Spleen (tissue), 11 donors: ENCODE data around the gene TERF2IP. TPM values are rescaled to one million over a fixed set of nuclear protein-coding genes. Genes with fewer than 3 reads are reported as not detected.

ENCODE experiments used
- DNase-seq: peaks from one replicate; pipeline ENCODE4 v3.0.0-alpha.2; 2020
- H3K27ac ChIP-seq, 8 donors: fragments of 200-600 bp; sonication (generic) in 7 of 8; 1 replicate in 4 of 8; 2 replicates in 4 of 8; pipeline versions ENCODE4 v1.5.0 to v1.8.0; 2016 to 2021; ENCODE audit warnings: inconsistent platforms in 4 of 8, mild to moderate bottlenecking in 4 of 8, moderate library complexity in 1 of 8
- H3K27me3 ChIP-seq, 7 donors: fragments of 200-600 bp; sonication (generic) in 6 of 7; replicated peaks in 1 of 7; 1 replicate in 4 of 7; 2 replicates in 3 of 7; pipeline versions ENCODE4 v1.5.0 to v1.8.0; 2016 to 2021; ENCODE audit warnings: inconsistent platforms in 3 of 7, mild to moderate bottlenecking in 1 of 7
- H3K36me3 ChIP-seq, 6 donors: fragments of 200-600 bp; sonication (generic) in 5 of 6; 1 replicate in 4 of 6; 2 replicates in 2 of 6; pipeline versions ENCODE4 v1.5.0 to v1.8.0; 2016 to 2021; ENCODE audit warnings: inconsistent platforms in 2 of 6
- H3K4me1 ChIP-seq, 6 donors: fragments of 200-600 bp; sonication (generic) in 5 of 6; 1 replicate in 3 of 6; 2 replicates in 3 of 6; pipeline versions ENCODE4 v1.5.0 to v1.8.0; 2016 to 2021; ENCODE audit warnings: inconsistent platforms in 3 of 6
- H3K4me3 ChIP-seq, 8 donors: fragments of 200-600 bp; sonication (generic) in 7 of 8; 1 replicate in 4 of 8; 2 replicates in 4 of 8; pipeline versions ENCODE4 v1.5.0 to v1.8.0; 2016 to 2021; ENCODE audit warnings: inconsistent platforms in 4 of 8, mild to moderate bottlenecking in 4 of 8, moderate library complexity in 2 of 8
- H3K9me3 ChIP-seq, 8 donors: fragments of 200-600 bp; sonication (generic) in 7 of 8; 1 replicate in 4 of 8; 2 replicates in 4 of 8; pipeline versions ENCODE4 v1.5.0 to v1.8.0; 2016 to 2021; ENCODE audit warnings: inconsistent platforms in 4 of 8
- POLR2A ChIP-seq, 3 donors: fragments of 450-650 bp; IDR thresholded peaks; one replicate each; pipeline ENCODE4 v1.5.1; 2017; ENCODE audit warnings: antibody characterized with exemption in 3 of 3, mild to moderate bottlenecking in 1 of 3
- POLR2AphosphoS5 ChIP-seq, 3 donors: sonication (generic); formaldehyde crosslinking; IDR thresholded peaks; one replicate each; pipeline ENCODE4 v1.5.1; 2017; ENCODE audit warnings: antibody characterized with exemption in 3 of 3
- WGBS, 5 donors: extraction: QIAGEN DNeasy Blood & Tissue Kit in 3 of 5; methylation state at CpG; one replicate each; pipeline versions ENCODE4 v1.1.5 to v1.1.7; 2013 to 2018; 5-methylcytosine and 5-hydroxymethylcytosine counted together
- intact Hi-C: fragments of 100-400 bp; cut with DNase I; formaldehyde crosslinking; loops from one replicate; pipeline ENCODE4 v1.15.0; 2023; ENCODE audit warnings: low total_unique reads
- polyA plus RNA-seq, 3 donors: library from polyadenylated mRNA; stranded (reverse); fragments of 200-250 nt; gene quantifications; one replicate each; pipeline ENCODE4 v1.2.1, GENCODE V29; 2013
- total RNA-seq, 7 donors: library from RNA; depleted of rRNA in 3 of 7; stranded (reverse); fragments of >200 nt in 3 of 7; fragmentation: NEBNext Ultra II Directional in 4 of 7; extraction: Animal tissue kit (Norgen Biotek cat#: 25700) in 4 of 7; gene quantifications; one replicate each; pipeline versions ENCODE4 v1.1.0 to v1.2.1, GENCODE V29; 2016 to 2021
- TF ChIP-seq, protein P1 (sequence below), 11 experiments: fragments of 200-600 bp in 7 of 11; fragments of 450-650 bp in 4 of 11; sonication (generic) in 4 of 11; IDR thresholded peaks in 8 of 11; conservative IDR thresholded peaks in 3 of 11; 1 replicate in 7 of 11; 2 replicates in 4 of 11; pipeline versions ENCODE4 v1.4.0 to v1.8.0; 2016 to 2021; ENCODE audit warnings: antibody characterized with exemption in 11 of 11, inconsistent platforms in 4 of 11, mild to moderate bottlenecking in 1 of 11
- donor health status: healthy with polysubstance abuse.
- donor health status: DM: no; HTN: no; CAD: no; lungs with moderate emphysema.
- donor health status: DM: no; HTN: no; CAD: no.
- donor health status: Bipolar disorder and iron deficiency.
- donor health status: healthy.
- donor health status: DM: no; HTN: no; CAD: no.
- donor health status: DM: yes; HTN: yes; CAD: no.

Gene TERF2IP
- total and polyA plus RNA-seq, 10 donors: 42.8 to 90.1 (median 73.0) TPM

DNA sequence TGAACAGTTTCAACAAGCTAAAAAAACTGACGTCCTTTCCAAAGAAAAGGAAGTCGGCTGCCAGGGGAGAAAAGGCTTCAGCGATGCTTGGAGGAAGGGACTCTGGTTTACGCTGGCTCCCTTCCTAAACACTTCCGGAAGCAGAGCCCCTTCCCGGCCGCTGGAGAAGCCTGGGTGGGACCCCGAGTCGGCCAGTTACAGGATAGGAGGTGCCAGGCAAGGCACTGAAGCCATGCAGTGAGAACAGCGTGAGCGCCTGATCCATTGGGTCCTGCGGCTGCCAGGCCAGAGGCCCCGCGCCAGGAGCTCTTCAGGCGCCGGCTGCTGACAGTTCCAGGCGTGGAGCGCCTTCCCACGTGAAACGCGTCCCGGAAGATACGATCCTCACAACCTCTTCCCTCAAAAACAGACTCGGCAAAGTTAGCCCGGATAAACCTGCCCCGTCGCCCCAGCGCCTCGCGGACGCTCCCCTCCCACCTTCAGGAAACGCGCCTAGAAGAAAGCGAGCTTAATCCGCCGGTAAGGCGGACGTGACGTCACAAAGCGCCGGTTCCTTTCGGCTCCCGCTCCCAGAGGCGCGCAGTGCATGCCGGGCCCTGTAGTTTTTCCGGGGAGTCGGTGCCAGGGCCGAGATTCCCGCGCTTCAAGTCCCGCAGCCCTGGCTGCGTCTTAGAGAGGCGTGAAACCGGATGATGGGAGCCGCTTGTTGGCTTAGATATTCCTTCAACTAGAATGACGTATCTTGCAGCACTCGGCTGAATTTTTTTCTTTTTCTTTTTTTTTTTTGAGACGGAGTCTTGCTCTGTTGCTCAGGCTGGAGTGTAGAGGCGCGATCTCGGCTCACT is 24.6 kb upstream of the TERF2IP start, which contains the start of gene ADAT1:
TSS of gene ADAT1 (minus strand) at position 521 of the 845 bp plus-strand sequence. CDS start 2,482 bp downstream, outside the sequence.
- Histone ChIP-seq H3K36me3 (peaks cover 0 to 59% (median 38%) of the 10 kb centered on the region in 6 donors), H3K4me3 (peak within 1 kb of the TSS; percentile 62 to 94 (median 78)), H3K27me3 (no peaks in the 10 kb centered on the region), H3K9me3 (no peaks in the 10 kb centered on the region), H3K4me1 (peaks cover 14 to 62% (median 46%) of the 10 kb centered on the region in 6 donors), H3K27ac (peak within 1 kb of the TSS; percentile 89 to 97 (median 94))
- intact Hi-C loops: loop anchor here (5.0 to 10.0 kb wide), 2 partner anchors 56 to 158 kb away; partner anchors contain the start of genes GABARAPL2 and TMEM170A
- peak; percentile 100 for DNase-seq
- 1% methylated on average over 45 to 62 of the region's 62 CpGs for WGBS, 5 donors
- TF ChIP-seq, protein P1, sequence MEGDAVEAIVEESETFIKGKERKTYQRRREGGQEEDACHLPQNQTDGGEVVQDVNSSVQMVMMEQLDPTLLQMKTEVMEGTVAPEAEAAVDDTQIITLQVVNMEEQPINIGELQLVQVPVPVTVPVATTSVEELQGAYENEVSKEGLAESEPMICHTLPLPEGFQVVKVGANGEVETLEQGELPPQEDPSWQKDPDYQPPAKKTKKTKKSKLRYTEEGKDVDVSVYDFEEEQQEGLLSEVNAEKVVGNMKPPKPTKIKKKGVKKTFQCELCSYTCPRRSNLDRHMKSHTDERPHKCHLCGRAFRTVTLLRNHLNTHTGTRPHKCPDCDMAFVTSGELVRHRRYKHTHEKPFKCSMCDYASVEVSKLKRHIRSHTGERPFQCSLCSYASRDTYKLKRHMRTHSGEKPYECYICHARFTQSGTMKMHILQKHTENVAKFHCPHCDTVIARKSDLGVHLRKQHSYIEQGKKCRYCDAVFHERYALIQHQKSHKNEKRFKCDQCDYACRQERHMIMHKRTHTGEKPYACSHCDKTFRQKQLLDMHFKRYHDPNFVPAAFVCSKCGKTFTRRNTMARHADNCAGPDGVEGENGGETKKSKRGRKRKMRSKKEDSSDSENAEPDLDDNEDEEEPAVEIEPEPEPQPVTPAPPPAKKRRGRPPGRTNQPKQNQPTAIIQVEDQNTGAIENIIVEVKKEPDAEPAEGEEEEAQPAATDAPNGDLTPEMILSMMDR (IDR thresholded peaks at IDR 0.05 in 8 of 11, conservative IDR thresholded peaks at IDR 0.05 in 3 of 11): peak in 3 of 11 experiments; percentile 17 to 47 (median 38)
- TF ChIP-seq POLR2A (IDR thresholded peaks at IDR 0.05) (peak; percentile 58 to 80 (median 74)), POLR2AphosphoS5 (IDR thresholded peaks at IDR 0.05) (peak; percentile 97 to 99 (median 98))

GRCh38 chr16:75624921-75625334 is 22.6 kb upstream of the TERF2IP start:
- no peaks in the 10 kb centered on the region for H3K27me3 ChIP-seq
- no peaks in the 10 kb centered on the region for H3K9me3 ChIP-seq
- intact Hi-C loops: loop anchor here (5.0 to 10.0 kb wide), 2 partner anchors 58 to 160 kb away; partner anchors contain the start of genes GABARAPL2 and TMEM170A
- no peak for TF ChIP-seq POLR2A (IDR thresholded peaks at IDR 0.05)
- TF ChIP-seq POLR2AphosphoS5 (IDR thresholded peaks at IDR 0.05): no peak
- TF ChIP-seq, protein P1 (IDR thresholded peaks at IDR 0.05 in 8 of 11, conservative IDR thresholded peaks at IDR 0.05 in 3 of 11): no peak
- no peak overlapping the region for H3K27ac ChIP-seq
- H3K36me3 ChIP-seq: peaks cover 3 to 59% (median 45%) of the 10 kb centered on the region in 6 donors
- no peak overlapping the region for H3K4me3 ChIP-seq
- peaks cover 14 to 60% (median 51%) of the 10 kb centered on the region in 6 donors for H3K4me1 ChIP-seq
- 80 to 92% (median 89%) methylated on average over 4 of the region's 4 CpGs for WGBS, 5 donors
- DNase-seq: no peak

DNA sequence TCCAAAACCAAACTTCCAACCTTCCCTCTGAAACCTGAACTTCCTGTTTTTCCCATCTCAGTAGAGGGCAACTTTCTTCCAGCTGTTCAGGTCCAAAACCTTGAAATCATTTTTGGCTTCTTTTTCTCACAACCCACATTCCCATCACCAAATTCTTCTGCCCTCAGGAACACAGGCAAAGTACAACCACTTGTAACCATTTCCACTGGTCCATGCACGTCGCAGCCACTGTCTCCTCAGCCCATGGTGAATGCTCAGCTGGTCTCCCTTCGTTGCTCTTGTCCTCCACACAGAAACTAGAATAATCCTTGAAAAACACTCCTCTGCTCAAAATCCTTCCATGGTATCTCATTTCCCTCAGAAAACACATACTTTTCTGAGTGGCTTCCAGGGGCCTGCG is 20.8 kb upstream of the TERF2IP start:
- WGBS, 5 donors: 91 to 96% (median 92%) methylated on average over 4 of the region's 4 CpGs
- Histone ChIP-seq H3K4me3 (no peak overlapping the region), H3K36me3 (peaks cover 8 to 72% (median 60%) of the 10 kb centered on the region in 6 donors), H3K4me1 (peaks cover 9 to 41% (median 32%) of the 10 kb centered on the region in 6 donors), H3K27ac (peak overlapping the region in 4 of 8 donors; percentile 47 to 75 (median 62)), H3K27me3 (no peaks in the 10 kb centered on the region), H3K9me3 (no peaks in the 10 kb centered on the region)
- intact Hi-C loops: loop anchor here (10.0 kb wide), 1 partner anchor 162 kb away; the partner anchor contains the start of gene TMEM170A
- DNase-seq: no peak
- no peak for TF ChIP-seq POLR2A (IDR thresholded peaks at IDR 0.05)
- TF ChIP-seq, protein P1 (IDR thresholded peaks at IDR 0.05 in 8 of 11, conservative IDR thresholded peaks at IDR 0.05 in 3 of 11): no peak
